ENCODE data around the gene RBM22. TPM values are rescaled to one million over a fixed set of nuclear protein-coding genes. Genes with fewer than 3 reads are reported as not detected.
A peak's percentile ranks its signal among the peaks of the same experiment; 100 is the strongest.
"Not testable (repeated sequence)": the region's sequence is repeated elsewhere in the genome, so short reads cannot be mapped to it uniquely, and the experiment has no call there.

RBM22 gene
- total RNA-seq, 1 experiment from 2014 or later: 61.4 TPM

- TF ChIP-seq CTCF (IDR thresholded peaks at IDR 0.05 in 2 of 3, conservative IDR thresholded peaks at IDR 0.05 in 1 of 3; ENCODE audit: borderline replicate concordance in 1 of 3, insufficient read depth in 1 of 3, low read depth in 2 of 3, low read length in 2 of 3): peak; percentile 32 to 69 (median 55); a peak in 5 of 6 replicates
- TF ChIP-seq RAD21 (IDR thresholded peaks at IDR 0.05; ENCODE audit: low read depth): peak; percentile 22; the same call in 1 of the 2 replicates
- no peak for TF ChIP-seq CBX3 (IDR thresholded peaks at IDR 0.05; ENCODE audit: low read depth)
- TF ChIP-seq ZNF274 (IDR thresholded peaks at IDR 0.05; ENCODE audit: low read depth, low read length): no peak
- TF ChIP-seq ELF1 (IDR thresholded peaks at IDR 0.05; ENCODE audit: borderline replicate concordance, low read depth): peak; percentile 65
- TF ChIP-seq SRF (IDR thresholded peaks at IDR 0.05; ENCODE audit: low read depth): peak; percentile 88
Measured at GRCh38 chr5:150700594-150701377, at the start of gene RBM22 (continued).

DNA sequence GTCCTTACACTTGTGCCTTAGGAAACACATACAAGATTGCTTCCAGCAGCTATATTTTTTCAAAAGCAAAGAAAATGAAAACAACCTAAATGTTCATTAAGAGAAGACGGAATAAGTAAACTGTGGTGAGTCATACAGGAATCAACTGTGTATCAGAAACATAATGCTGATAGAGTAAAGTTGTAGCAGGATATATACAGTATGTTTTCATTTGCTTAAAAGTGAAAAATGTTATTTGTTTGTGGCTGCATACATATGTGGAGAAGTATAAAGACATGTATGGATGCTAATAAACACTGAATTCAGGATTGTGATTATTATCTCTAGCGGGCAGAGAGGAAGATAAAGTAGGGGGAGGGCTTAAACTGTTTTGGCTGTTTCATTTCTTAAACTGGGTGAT lies 49.6 kb upstream of the RBM22 start:
- Histone ChIP-seq H3K4me3 (replicated peaks in 1 of 2; ENCODE audit: low read depth in 1 of 2, low read length in 2 of 2) (no peak overlapping the region), H3K79me2 (ENCODE audit: insufficient read depth, low read length) (peaks cover 65% of the 10 kb centered on the region), H3K9ac (ENCODE audit: low read length) (no peak overlapping the region), H4K20me1 (ENCODE audit: insufficient read depth) (0 out of 2 replicates have a peak, but pooled peaks cover 5% of the 10 kb centered on the region), H3K27ac (ENCODE audit: low read depth, low read length) (no peak overlapping the region), H3K27me3 (ENCODE audit: insufficient read depth, low read length) (no peaks in the 10 kb centered on the region), H2AFZ (ENCODE audit: low read depth, low read length, poor library complexity, severe bottlenecking) (no peak overlapping the region), H3K9me3 (ENCODE audit: control insufficient read depth in 1 of 2, insufficient read depth in 1 of 2, low read depth in 1 of 2, low read length in 2 of 2) (no peaks in the 10 kb centered on the region), H3K9me2 (ENCODE audit: insufficient read depth) (no peaks in the 10 kb centered on the region), H3K4me2 (ENCODE audit: low read length) (no peak overlapping the region), H3K4me1 (ENCODE audit: control insufficient read depth in 1 of 2, insufficient read depth in 2 of 2, low read length in 2 of 2) (no peaks in the 10 kb centered on the region), H3K36me3 (ENCODE audit: control insufficient read depth in 1 of 2, insufficient read depth in 2 of 2, low read length in 2 of 2) (peaks cover 30 to 42% of the 10 kb centered on the region in 2 experiments)
- no TSS peak for BruUV-seq (replicated peaks)
- ChIA-PET CTCF (no interaction called here), POLR2A (no interaction called here), RAD21 (ENCODE audit: low non-redundant PET in 1 of 2, low total read pairs in 2 of 2, uncharacterized antibody in 2 of 2, unreplicated experiment in 2 of 2) (no interaction called here)
- ATAC-seq (no peak), DNase-seq (ENCODE audit: low read depth, low spot score) (no peak)
- intact Hi-C loops (cut with micrococcal nuclease): no loop called here
- TF ChIP-seq SRF (IDR thresholded peaks at IDR 0.05; ENCODE audit: low read depth): no peak
- no peak for TF ChIP-seq REST (IDR thresholded peaks at IDR 0.05; ENCODE audit: low read depth)
- TF ChIP-seq TCF7L2 (IDR thresholded peaks at IDR 0.05; ENCODE audit: borderline replicate concordance, extremely low read depth, insufficient read depth, insufficient read length): no peak
- no peak for TF ChIP-seq SIN3A (IDR thresholded peaks at IDR 0.05; ENCODE audit: low read depth)
- no peak for TF ChIP-seq YY1 (IDR thresholded peaks at IDR 0.05; ENCODE audit: extremely low read depth, insufficient replicate concordance, low read depth, low read length)

- BruUV-seq (replicated peaks); H3K4me2 ChIP-seq (ENCODE audit: low read length); H3K4me3 ChIP-seq (replicated peaks in 1 of 2; ENCODE audit: low read depth in 1 of 2, low read length in 2 of 2); CTCF ChIA-PET; H2AFZ ChIP-seq (ENCODE audit: low read depth, low read length, poor library complexity, severe bottlenecking); H3K9me3 ChIP-seq (ENCODE audit: control insufficient read depth in 1 of 2, insufficient read depth in 1 of 2, low read depth in 1 of 2, low read length in 2 of 2); H3K9me2 ChIP-seq (ENCODE audit: insufficient read depth); ATAC-seq; H3K36me3 ChIP-seq (ENCODE audit: control insufficient read depth in 1 of 2, insufficient read depth in 2 of 2, low read length in 2 of 2); H3K4me1 ChIP-seq (ENCODE audit: control insufficient read depth in 1 of 2, insufficient read depth in 2 of 2, low read length in 2 of 2); POLR2A ChIA-PET; H4K20me1 ChIP-seq (ENCODE audit: insufficient read depth); H3K27me3 ChIP-seq (ENCODE audit: insufficient read depth, low read length); H3K9ac ChIP-seq (ENCODE audit: low read length); H3K27ac ChIP-seq (ENCODE audit: low read depth, low read length); RAD21 ChIA-PET (ENCODE audit: low non-redundant PET in 1 of 2, low total read pairs in 2 of 2, uncharacterized antibody in 2 of 2, unreplicated experiment in 2 of 2); DNase-seq (ENCODE audit: low read depth, low spot score); intact Hi-C loops (cut with micrococcal nuclease): not testable (repeated sequence)
- H3K79me2 ChIP-seq (ENCODE audit: insufficient read depth, low read length): peaks cover 41% of the 10 kb centered on the region
Measured at GRCh38 chr5:150743142-150743488, 42.3 kb upstream of the RBM22 start.
